ENCODE measurements around the gene KRT78. TPM values are rescaled to one million over a fixed set of nuclear protein-coding genes. Genes with fewer than 3 reads are reported as not detected.
A peak's percentile ranks its signal among the peaks of the same experiment; 100 is the strongest.

The KRT78 gene
- total RNA-seq, 1 donor from 2014 or later: not detected

DNA sequence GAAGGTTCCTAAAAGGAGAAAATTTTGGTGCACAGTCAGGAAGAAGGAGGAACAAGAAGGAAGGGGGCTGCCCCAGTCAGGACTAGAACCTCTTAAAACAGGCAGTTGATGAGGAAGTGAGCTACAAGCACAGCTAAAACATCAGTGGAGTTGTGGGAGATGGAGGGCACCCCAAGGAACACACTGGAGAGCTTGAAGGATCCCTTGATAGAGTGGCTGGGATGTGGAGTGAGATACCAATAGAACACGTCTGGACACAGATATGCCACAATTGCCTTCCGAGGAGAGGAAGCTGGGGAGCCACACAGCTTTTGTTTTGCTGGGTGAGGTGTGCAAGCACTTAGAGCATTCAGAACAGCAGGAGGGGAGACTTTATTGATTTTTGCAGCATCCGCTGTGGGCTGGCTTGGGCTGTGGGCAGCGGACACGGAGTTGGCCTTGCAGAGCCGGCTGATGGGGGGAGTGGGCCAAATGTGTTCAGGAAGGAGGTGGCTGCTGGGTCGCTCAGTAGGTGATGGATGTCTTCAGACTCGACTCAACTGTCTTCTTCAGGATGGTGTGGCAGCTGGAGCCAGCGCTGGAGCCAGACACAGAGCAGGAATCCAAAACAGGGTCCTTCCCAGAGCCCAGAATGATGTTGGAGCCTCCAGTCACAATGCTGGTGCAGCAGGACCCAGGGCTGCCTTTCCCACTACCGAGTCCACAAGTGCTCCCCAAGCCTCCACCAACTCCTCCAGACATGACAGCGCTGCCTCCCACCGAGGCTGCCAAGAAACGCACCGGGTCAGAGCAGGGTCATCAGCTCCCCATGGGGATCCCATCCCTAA is 10.0 kb downstream of the KRT78 start:
- ATAC-seq: no peak
- intact Hi-C loops (cut with DNase I): no loop called here

GRCh38 chr12:52837781-52838608 is 10.8 kb downstream of the KRT78 start:
- ATAC-seq: no peak

More for the DNA sequence above, 10.0 kb downstream of the KRT78 start:
- no peak overlapping the region for H3K4me3 ChIP-seq
- H3K27ac ChIP-seq: no peak overlapping the region
- H3K9me3 ChIP-seq: no peaks in the 10 kb centered on the region
- H3K27me3 ChIP-seq: peaks cover 10% of the 10 kb centered on the region
- DNase-seq: no peak
- TF ChIP-seq CTCF (IDR thresholded peaks at IDR 0.05): no peak
- no peaks in the 10 kb centered on the region for H3K36me3 ChIP-seq
- H3K4me1 ChIP-seq: no peaks in the 10 kb centered on the region

GRCh38 chr12:52837413-52837741 is 11.4 kb downstream of the KRT78 start:
- no peak for TF ChIP-seq CTCF (IDR thresholded peaks at IDR 0.05)
- peaks cover 10% of the 10 kb centered on the region for H3K27me3 ChIP-seq
- no peak overlapping the region for H3K27ac ChIP-seq
- no peaks in the 10 kb centered on the region for H3K4me1 ChIP-seq
- no peaks in the 10 kb centered on the region for H3K9me3 ChIP-seq
- no peaks in the 10 kb centered on the region for H3K36me3 ChIP-seq
- intact Hi-C loops (cut with DNase I): no loop called here
- no peak overlapping the region for H3K4me3 ChIP-seq
- ATAC-seq (peak; percentile 36), DNase-seq (no peak)

More at GRCh38 chr12:52837781-52838608, 10.8 kb downstream of the KRT78 start:
- H3K4me1 ChIP-seq: no peaks in the 10 kb centered on the region
- peaks cover 10% of the 10 kb centered on the region for H3K27me3 ChIP-seq
- no peaks in the 10 kb centered on the region for H3K36me3 ChIP-seq
- no peak overlapping the region for H3K27ac ChIP-seq
- no peak for TF ChIP-seq CTCF (IDR thresholded peaks at IDR 0.05)
- no peak overlapping the region for H3K4me3 ChIP-seq
- no peaks in the 10 kb centered on the region for H3K9me3 ChIP-seq
- DNase-seq: no peak
- intact Hi-C loops (cut with DNase I): no loop called here

GRCh38 chr12:52836491-52837412 is 12.0 kb downstream of the KRT78 start:
- ATAC-seq (no peak), DNase-seq (no peak)
- Histone ChIP-seq H3K36me3 (no peaks in the 10 kb centered on the region), H3K9me3 (no peaks in the 10 kb centered on the region), H3K4me3 (no peak overlapping the region), H3K27me3 (peaks cover 10% of the 10 kb centered on the region), H3K4me1 (no peaks in the 10 kb centered on the region), H3K27ac (peak overlapping the region; percentile 36)
- TF ChIP-seq CTCF (IDR thresholded peaks at IDR 0.05): no peak
- intact Hi-C loops (cut with DNase I): no loop called here

DNA sequence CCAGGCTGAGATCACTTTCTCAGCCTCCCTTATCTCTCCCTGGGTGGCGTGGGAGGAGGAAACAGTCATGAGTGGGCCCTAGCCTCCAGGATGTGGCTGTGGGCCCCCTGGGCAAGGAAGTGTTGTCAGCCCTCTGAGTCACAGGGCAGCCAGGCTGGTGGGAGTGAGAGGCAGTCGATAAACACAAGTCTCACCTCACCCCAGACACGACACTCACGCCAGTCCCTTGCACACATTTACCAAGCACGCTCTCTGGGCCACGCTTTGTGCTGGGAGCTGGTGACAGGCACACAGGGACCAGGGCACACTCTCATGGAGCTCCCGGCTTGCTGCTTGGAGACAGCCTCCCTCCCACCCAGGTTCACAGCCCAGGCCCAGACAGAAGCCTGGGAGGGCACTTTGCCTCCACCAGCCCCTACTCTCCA is 12.7 kb downstream of the KRT78 start:
- Histone ChIP-seq H3K27me3 (peaks cover 10% of the 10 kb centered on the region), H3K27ac (peak overlapping the region; percentile 36), H3K36me3 (no peaks in the 10 kb centered on the region), H3K9me3 (no peaks in the 10 kb centered on the region), H3K4me1 (no peaks in the 10 kb centered on the region), H3K4me3 (no peak overlapping the region)
- intact Hi-C loops (cut with DNase I): no loop called here
- no peak for TF ChIP-seq CTCF (IDR thresholded peaks at IDR 0.05)
- ATAC-seq: peak; percentile 81
- DNase-seq: peak; percentile 81
